Stimulated activated memory B cell treated with anti-CD40 and anti-IgM and Interleukin-4, amounts not matched to agents 10 μg/mL and 1 μg/mL and 100 μg/mL, for 72 hours (primary cell): ENCODE data around the gene ATP5PD.

Experiments
- ATAC-seq: fragments of 150-1000 bp; cut with Tn5 transposase; 2 replicates; pipeline ENCODE4 v1.10.0; 2021
- H3K27ac Mint-ChIP-seq: one replicate; pipeline ENCODE4 v1.8.0; 2022; ENCODE audit warnings: mild to moderate bottlenecking, mixed read lengths
- H3K27me3 Mint-ChIP-seq: one replicate; pipeline ENCODE4 v1.8.0; 2022; ENCODE audit warnings: mixed read lengths
- H3K36me3 Mint-ChIP-seq: one replicate; pipeline ENCODE4 v1.8.0; 2022; ENCODE audit warnings: mixed read lengths
- H3K4me1 Mint-ChIP-seq: one replicate; pipeline ENCODE4 v1.8.0; 2022; ENCODE audit warnings: mixed read lengths
- H3K4me3 Mint-ChIP-seq: one replicate; pipeline ENCODE4 v1.8.0; 2022; ENCODE audit warnings: mild to moderate bottlenecking, moderate library complexity, mixed read lengths
- H3K9me3 Mint-ChIP-seq: one replicate; pipeline ENCODE4 v1.8.0; 2022; ENCODE audit warnings: mixed read lengths

Gene ATP5PD

GRCh38 chr17:75003070-75003956, 43.5 kb downstream of the ATP5PD start:
- H3K4me1 Mint-ChIP-seq = peaks cover 9% of the 10 kb centered on the region
- H3K27ac Mint-ChIP-seq = peak overlapping the region; percentile 58
- H3K9me3 Mint-ChIP-seq = no peaks in the 10 kb centered on the region
- H3K4me3 Mint-ChIP-seq = no peak overlapping the region
- H3K36me3 Mint-ChIP-seq = no peaks in the 10 kb centered on the region
- no peak for ATAC-seq
- H3K27me3 Mint-ChIP-seq = peaks cover 44% of the 10 kb centered on the region

- no peaks in the 10 kb centered on the region for H3K36me3 Mint-ChIP-seq
- no peak overlapping the region for H3K4me3 Mint-ChIP-seq
- peak overlapping the region; percentile 58 for H3K27ac Mint-ChIP-seq
- peaks cover 9% of the 10 kb centered on the region for H3K4me1 Mint-ChIP-seq
- ATAC-seq = peak; percentile 81
- peaks cover 44% of the 10 kb centered on the region for H3K27me3 Mint-ChIP-seq
- H3K9me3 Mint-ChIP-seq = no peaks in the 10 kb centered on the region
These were observed 44.6 kb downstream of the ATP5PD start for GRCh38 chr17:75001915-75002843.

GRCh38 chr17:74999523-74999922, 47.2 kb downstream of the ATP5PD start:
- Mint-ChIP-seq H3K36me3 (no peaks in the 10 kb centered on the region), H3K27ac (no peak overlapping the region), H3K27me3 (peaks cover 29% of the 10 kb centered on the region), H3K4me1 (peaks cover 9% of the 10 kb centered on the region), H3K9me3 (no peaks in the 10 kb centered on the region), H3K4me3 (no peak overlapping the region)
- no peak for ATAC-seq

GRCh38 chr17:74998783-74999182, 48.0 kb downstream of the ATP5PD start:
- peaks cover 23% of the 10 kb centered on the region for H3K27me3 Mint-ChIP-seq
- no peaks in the 10 kb centered on the region for H3K9me3 Mint-ChIP-seq
- peaks cover 9% of the 10 kb centered on the region for H3K4me1 Mint-ChIP-seq
- no peak for ATAC-seq
- H3K4me3 Mint-ChIP-seq = no peak overlapping the region
- no peaks in the 10 kb centered on the region for H3K36me3 Mint-ChIP-seq
- no peak overlapping the region for H3K27ac Mint-ChIP-seq

DNA sequence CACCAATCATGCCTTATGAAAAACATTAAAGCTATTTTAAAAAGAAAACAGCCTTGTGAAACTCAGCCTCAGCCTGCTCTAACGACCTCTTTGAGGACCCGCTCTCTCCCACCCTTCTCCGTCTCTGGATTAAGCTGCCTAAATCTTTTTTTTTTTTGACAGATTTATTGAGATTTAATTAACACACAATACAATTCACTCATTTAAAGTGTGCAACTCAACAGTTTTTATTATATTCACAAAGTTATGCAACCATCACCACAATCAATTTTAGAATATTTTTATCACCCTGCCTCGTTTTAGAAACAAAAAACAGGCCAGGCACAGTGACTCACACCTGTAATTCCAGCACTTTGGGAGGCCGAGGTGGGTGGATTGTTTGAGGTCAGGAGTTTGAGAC, 50.9 kb downstream of the ATP5PD start:
- no peaks in the 10 kb centered on the region for H3K4me1 Mint-ChIP-seq
- no peak overlapping the region for H3K4me3 Mint-ChIP-seq
- H3K9me3 Mint-ChIP-seq = no peaks in the 10 kb centered on the region
- no peaks in the 10 kb centered on the region for H3K36me3 Mint-ChIP-seq
- ATAC-seq = no peak
- peaks cover 3% of the 10 kb centered on the region for H3K27me3 Mint-ChIP-seq
- H3K27ac Mint-ChIP-seq = no peak overlapping the region

DNA sequence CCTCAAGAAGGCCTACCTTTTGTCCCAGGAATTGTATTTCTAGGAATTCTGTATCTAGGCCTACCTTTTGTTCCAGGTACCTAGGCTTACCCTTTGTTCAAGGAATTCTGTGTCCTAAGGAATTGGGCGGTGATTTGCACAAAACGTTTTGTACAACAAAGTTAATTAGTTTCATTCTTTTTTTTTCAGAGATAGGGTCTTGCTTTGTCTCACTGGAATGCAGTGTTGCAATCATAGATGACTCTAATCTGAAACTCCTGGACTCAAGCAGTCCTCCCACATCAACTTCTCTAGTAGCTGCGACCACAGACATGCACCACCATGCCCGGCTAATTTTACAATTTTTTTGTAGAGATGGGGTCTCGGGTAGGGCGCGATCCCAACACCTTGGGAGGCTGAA, 52.3 kb downstream of the ATP5PD start:
- Mint-ChIP-seq H3K4me3 (no peak overlapping the region), H3K9me3 (no peaks in the 10 kb centered on the region), H3K4me1 (no peaks in the 10 kb centered on the region), H3K27me3 (peaks cover 3% of the 10 kb centered on the region), H3K36me3 (no peaks in the 10 kb centered on the region), H3K27ac (no peak overlapping the region)
- no peak for ATAC-seq

GRCh38 chr17:74992223-74992622, 54.5 kb downstream of the ATP5PD start:
- Mint-ChIP-seq H3K4me1 (peaks cover 8% of the 10 kb centered on the region), H3K27ac (no peak overlapping the region), H3K4me3 (no peak overlapping the region), H3K27me3 (peaks cover 22% of the 10 kb centered on the region), H3K9me3 (no peaks in the 10 kb centered on the region), H3K36me3 (no peaks in the 10 kb centered on the region)
- no peak for ATAC-seq

GRCh38 chr17:74990581-74991105, 56.1 kb downstream of the ATP5PD start:
- Mint-ChIP-seq H3K36me3 (no peaks in the 10 kb centered on the region), H3K4me3 (no peak overlapping the region), H3K27me3 (peaks cover 36% of the 10 kb centered on the region), H3K9me3 (no peaks in the 10 kb centered on the region), H3K4me1 (peaks cover 18% of the 10 kb centered on the region), H3K27ac (no peak overlapping the region)
- no peak for ATAC-seq
